CD4-positive, alpha-beta memory T cell (primary cell): ENCODE results near the gene TEX28. TPM values are rescaled to one million over a fixed set of nuclear protein-coding genes. Genes with fewer than 3 reads are reported as not detected.
"Not testable (repeated sequence)": the region's sequence is repeated elsewhere in the genome, so short reads cannot be mapped to it uniquely, and the experiment has no call there.

Source experiments
- CTCF ChIA-PET: fragments of 350-600 bp; sonication (Branson Sonifier 250); formaldehyde crosslinking; loops from one replicate; lab custom pipeline; 2021; ENCODE audit warnings: inconsistent platforms; ENCODE audit not compliant: partially characterized antibody; lab: Charles Lee
- POLR2A ChIA-PET: fragments of 350-600 bp; sonication (Branson Sonifier 250); formaldehyde crosslinking; loops from one replicate; lab custom pipeline; 2021; ENCODE audit not compliant: partially characterized antibody; lab: Charles Lee
- DNase-seq, 5 donors: peaks; one replicate each; pipeline versions ENCODE4 v3.0.0 to v3.0.0-alpha.2; 2020 to 2022; ENCODE audit warnings: mixed read lengths in 1 of 5
- H3K27ac ChIP-seq: one replicate; pipeline ENCODE4 v1.7.0; 2013; ENCODE audit warnings: low read depth, low read length
- H3K27me3 ChIP-seq: 2 replicates; pipeline ENCODE4 v1.7.0; 2013; ENCODE audit warnings: mild to moderate bottlenecking, low read length, moderate library complexity; ENCODE audit not compliant: insufficient read depth
- H3K36me3 ChIP-seq: 2 replicates; pipeline ENCODE4 v1.7.0; 2013; ENCODE audit warnings: mild to moderate bottlenecking, low read length, moderate library complexity; ENCODE audit not compliant: insufficient read depth
- H3K4me1 ChIP-seq: 2 replicates; pipeline ENCODE4 v1.7.0; 2013; ENCODE audit warnings: mild to moderate bottlenecking, low read length, moderate library complexity; ENCODE audit not compliant: insufficient read depth
- H3K4me3 ChIP-seq, 2 donors: one replicate each; pipeline ENCODE4 v1.7.0; 2013; ENCODE audit warnings: low read length in 2 of 2, mild to moderate bottlenecking in 1 of 2
- H3K9me3 ChIP-seq, 2 donors: one replicate each; pipeline ENCODE4 v1.7.0; 2013; ENCODE audit warnings: low read length in 2 of 2, control low read depth in 1 of 2; ENCODE audit not compliant: control insufficient read depth in 1 of 2
- H3K27ac Mint-ChIP-seq, 7 donors: one replicate each; pipeline ENCODE4 v1.8.0; 2020 to 2021; ENCODE audit warnings: mixed read lengths in 7 of 7, mild to moderate bottlenecking in 6 of 7, inconsistent platforms in 3 of 7, moderate library complexity in 3 of 7
- H3K27me3 Mint-ChIP-seq, 2 donors: one replicate each; pipeline ENCODE4 v1.8.0; 2020 to 2021; ENCODE audit warnings: mixed read lengths in 2 of 2
- H3K36me3 Mint-ChIP-seq, 2 donors: one replicate each; pipeline ENCODE4 v1.8.0; 2020 to 2021; ENCODE audit warnings: mixed read lengths in 2 of 2, inconsistent platforms in 1 of 2, mild to moderate bottlenecking in 1 of 2
- H3K4me1 Mint-ChIP-seq, 4 donors: one replicate each; pipeline ENCODE4 v1.8.0; 2020 to 2021; ENCODE audit warnings: mixed read lengths in 4 of 4, mild to moderate bottlenecking in 1 of 4
- H3K4me3 Mint-ChIP-seq, 8 donors: one replicate each; pipeline ENCODE4 v1.8.0; 2020 to 2021; ENCODE audit warnings: mixed read lengths in 8 of 8, mild to moderate bottlenecking in 7 of 8, moderate library complexity in 6 of 8, inconsistent platforms in 3 of 8
- H3K9me3 Mint-ChIP-seq, 8 donors: one replicate each; pipeline ENCODE4 v1.8.0; 2020 to 2021; ENCODE audit warnings: mixed read lengths in 8 of 8, mild to moderate bottlenecking in 5 of 8, inconsistent platforms in 3 of 8, moderate library complexity in 1 of 8
- intact Hi-C: fragments of 100-400 bp; cut with micrococcal nuclease; formaldehyde crosslinking; loops from one replicate; pipeline ENCODE4 v1.15.1; 2023
- polyA plus RNA-seq, 2 donors: library from polyadenylated mRNA; unstranded; fragments of 300-500 nt; fragmentation: Illumina TruSeq; gene quantifications; one replicate each; pipeline ENCODE4 v1.2.3, GENCODE V29; 2021
- total RNA-seq, 2 experiments: library from RNA; stranded (reverse); gene quantifications; one replicate each; pipeline ENCODE4 v1.2.3, GENCODE V29; 2021

The TEX28 gene
- total and polyA plus RNA-seq, 4 experiments from 2014 or later: not detected

- H3K4me3 ChIP-seq, POLR2A ChIA-PET: not testable (repeated sequence)
Measured at GRCh38 chrX:154239982-154240503, 54.9 kb downstream of the TEX28 start.

GRCh38 chrX:154238939-154239559 lies 55.9 kb downstream of the TEX28 start:
- H3K27ac ChIP-seq, DNase-seq, intact Hi-C loops, H3K4me3 ChIP-seq, H3K27me3 Mint-ChIP-seq, POLR2A ChIA-PET, H3K36me3 ChIP-seq, H3K9me3 ChIP-seq, H3K4me3 Mint-ChIP-seq, H3K36me3 Mint-ChIP-seq, H3K4me1 Mint-ChIP-seq, H3K4me1 ChIP-seq, H3K9me3 Mint-ChIP-seq, H3K27me3 ChIP-seq: not testable (repeated sequence)
- peak overlapping the region in 1 of 7 donors; percentile 25 for H3K27ac Mint-ChIP-seq
- CTCF ChIA-PET: interaction anchor here (1.8 kb wide), 1 partner anchor 102 kb away, joined by 5 read pairs; no protein-coding TSS in a partner anchor

More at GRCh38 chrX:154239982-154240503, 54.9 kb downstream of the TEX28 start:
- H3K27me3 Mint-ChIP-seq, H3K9me3 Mint-ChIP-seq, H3K27ac ChIP-seq, H3K9me3 ChIP-seq, H3K4me1 ChIP-seq, H3K4me3 Mint-ChIP-seq, H3K4me1 Mint-ChIP-seq, H3K27me3 ChIP-seq, H3K36me3 Mint-ChIP-seq, DNase-seq, H3K36me3 ChIP-seq, intact Hi-C loops: not testable (repeated sequence)
- H3K27ac Mint-ChIP-seq: peak overlapping the region in 4 of 7 donors; percentile 29 to 83 (median 48)
- CTCF ChIA-PET: interaction anchor here (1.8 kb wide), 1 partner anchor 103 kb away, joined by 5 read pairs; no protein-coding TSS in a partner anchor

GRCh38 chrX:154233620-154234019 lies 61.3 kb downstream of the TEX28 start:
- H3K27me3 ChIP-seq, H3K9me3 ChIP-seq, POLR2A ChIA-PET, H3K36me3 Mint-ChIP-seq, H3K4me3 ChIP-seq, DNase-seq, H3K4me1 Mint-ChIP-seq, H3K27me3 Mint-ChIP-seq, H3K4me1 ChIP-seq, H3K9me3 Mint-ChIP-seq, H3K4me3 Mint-ChIP-seq, CTCF ChIA-PET, H3K27ac Mint-ChIP-seq, H3K27ac ChIP-seq, H3K36me3 ChIP-seq, intact Hi-C loops: not testable (repeated sequence)

- H3K36me3 ChIP-seq, H3K4me1 Mint-ChIP-seq, H3K36me3 Mint-ChIP-seq, H3K27ac Mint-ChIP-seq, intact Hi-C loops, H3K4me3 Mint-ChIP-seq, H3K27me3 Mint-ChIP-seq, H3K9me3 ChIP-seq, DNase-seq, H3K27ac ChIP-seq, H3K4me3 ChIP-seq, H3K27me3 ChIP-seq, POLR2A ChIA-PET, H3K4me1 ChIP-seq, H3K9me3 Mint-ChIP-seq, CTCF ChIA-PET: not testable (repeated sequence)
Measured at GRCh38 chrX:154231443-154231842, 63.5 kb downstream of the TEX28 start.

GRCh38 chrX:154226706-154227105 lies 68.2 kb downstream of the TEX28 start:
- H3K9me3 ChIP-seq, POLR2A ChIA-PET, H3K27ac ChIP-seq, DNase-seq, H3K36me3 Mint-ChIP-seq, H3K4me3 Mint-ChIP-seq, H3K4me3 ChIP-seq, H3K9me3 Mint-ChIP-seq, H3K27me3 ChIP-seq, intact Hi-C loops, CTCF ChIA-PET, H3K36me3 ChIP-seq, H3K27me3 Mint-ChIP-seq, H3K27ac Mint-ChIP-seq, H3K4me1 Mint-ChIP-seq, H3K4me1 ChIP-seq: not testable (repeated sequence)

GRCh38 chrX:154225292-154225691 lies 69.6 kb downstream of the TEX28 start:
- H3K27ac ChIP-seq, H3K36me3 ChIP-seq, POLR2A ChIA-PET, DNase-seq, H3K4me1 Mint-ChIP-seq, H3K27ac Mint-ChIP-seq, H3K4me3 Mint-ChIP-seq, CTCF ChIA-PET, H3K9me3 ChIP-seq, H3K36me3 Mint-ChIP-seq, H3K9me3 Mint-ChIP-seq, intact Hi-C loops, H3K4me1 ChIP-seq, H3K27me3 Mint-ChIP-seq, H3K4me3 ChIP-seq, H3K27me3 ChIP-seq: not testable (repeated sequence)
